HG03442 (cell line): ENCODE results near the gene GPR141.
A peak's percentile ranks its signal among the peaks of the same experiment; 100 is the strongest.

Source experiments
- ATAC-seq: cut with Tn5 transposase; IDR thresholded peaks from one replicate; pipeline ENCODE4 v1.9.1; 2021; ENCODE audit warnings: mild to moderate bottlenecking, moderate library complexity; ENCODE audit not compliant: unreplicated experiment

GPR141 gene

GRCh38 chr7:37775921-37776320, 92.4 kb downstream of the GPR141 start:
- no peak for ATAC-seq

DNA sequence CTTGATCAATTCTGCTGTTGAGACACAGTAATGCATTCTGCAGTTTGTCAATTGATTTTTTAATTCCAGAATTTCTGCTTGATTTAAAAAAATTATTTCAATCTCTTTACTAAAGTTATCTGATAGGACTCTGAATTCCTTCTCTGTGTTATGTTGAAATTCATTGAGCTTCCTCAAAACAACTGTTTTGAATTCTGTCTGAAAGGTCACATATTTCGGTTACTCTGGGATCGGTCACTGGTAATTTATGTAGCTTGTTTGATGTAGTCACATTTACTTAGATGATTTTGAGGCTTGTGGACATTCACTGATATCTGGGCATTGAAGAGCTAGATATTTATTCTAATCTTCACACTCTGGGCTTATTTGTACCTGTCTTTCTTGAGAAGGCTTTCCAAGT, 97.6 kb downstream of the GPR141 start:
- no peak for ATAC-seq

DNA sequence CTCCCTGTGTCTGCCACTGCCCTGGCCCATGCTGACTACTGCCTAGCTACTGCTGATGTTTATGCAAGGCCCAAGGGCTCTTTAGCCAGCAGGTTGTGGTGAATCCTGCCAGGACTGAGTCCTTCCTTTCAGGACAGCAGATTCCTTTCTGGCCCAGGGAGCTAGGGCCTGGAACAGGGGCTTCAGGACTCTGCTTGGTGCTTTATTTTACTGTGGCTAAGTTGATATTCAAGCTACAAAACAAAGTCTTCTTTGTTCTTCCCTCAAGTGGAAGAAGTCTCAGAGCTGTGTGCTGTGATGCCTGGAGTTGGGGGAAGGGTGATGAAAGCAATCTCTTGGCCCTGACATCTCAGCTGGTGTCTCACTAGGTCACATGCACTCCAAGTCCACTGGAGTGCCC, 98.6 kb downstream of the GPR141 start:
- ATAC-seq, result no peak

DNA sequence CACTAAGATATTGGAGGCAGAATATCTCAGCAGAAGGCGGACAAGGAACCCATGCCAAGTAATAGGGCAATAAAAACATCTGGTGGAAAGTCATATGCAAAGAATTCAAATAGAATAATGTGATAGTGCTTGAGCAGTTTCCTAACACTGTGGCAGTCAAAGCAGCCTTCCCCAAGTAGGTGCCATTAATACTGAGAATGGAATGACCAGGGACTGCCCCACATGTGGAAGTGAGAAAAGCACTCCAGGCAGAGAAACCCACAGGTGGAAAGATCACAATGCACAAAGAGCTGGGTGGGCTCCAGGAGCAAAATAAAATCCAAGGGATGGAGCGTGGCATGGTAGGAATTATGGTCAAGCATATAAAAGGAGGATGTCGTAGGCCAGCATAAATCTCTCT, 100.4 kb downstream of the GPR141 start:
- ATAC-seq, result peak; percentile 29

DNA sequence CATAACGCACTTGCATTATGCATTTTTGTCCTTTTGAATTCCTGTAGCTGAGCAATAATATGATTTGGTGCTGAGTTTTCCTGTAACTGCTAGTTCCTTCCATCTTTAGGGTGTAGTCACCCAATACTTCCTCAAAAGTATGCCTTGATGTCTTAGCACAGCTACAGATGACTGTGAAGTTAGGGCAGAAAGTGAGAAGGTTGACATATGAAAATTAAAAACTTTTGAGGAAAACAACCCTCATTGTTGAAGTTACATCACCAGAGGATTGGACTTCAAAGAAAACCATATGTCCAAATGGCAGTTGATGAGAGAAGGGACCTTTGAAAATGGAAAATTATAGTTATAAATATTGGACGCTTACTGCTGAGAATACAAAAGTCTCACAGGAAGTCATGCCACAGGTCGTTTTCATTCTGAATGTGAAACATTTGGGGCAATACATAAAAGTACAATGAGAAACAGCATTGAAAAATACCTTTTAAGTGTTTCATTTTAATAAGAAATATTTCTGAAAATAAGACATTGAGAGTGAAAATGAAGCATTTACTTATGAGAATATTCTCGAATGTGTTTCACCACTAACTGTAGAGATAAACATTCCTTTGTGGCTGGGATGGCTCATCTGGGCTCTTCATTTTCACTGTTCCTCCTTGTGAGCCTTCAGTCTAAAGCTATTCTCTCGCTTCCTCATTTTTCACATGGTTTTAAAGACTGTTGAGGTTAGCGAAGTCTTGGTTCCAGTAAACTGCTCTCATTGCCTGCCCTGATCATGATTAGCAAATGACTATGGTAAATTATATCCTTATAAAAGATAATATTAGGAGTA, 103.4 kb downstream of the GPR141 start:
- ATAC-seq, result peak; percentile 80
